WTC11 (cell line): ENCODE data around the gene GOLGA8H.
"Not testable (repeated sequence)": the region's sequence is repeated elsewhere in the genome, so short reads cannot be mapped to it uniquely, and the experiment has no call there.

Source experiments
- ATF2 ChIP-seq: sonication (generic); formaldehyde crosslinking; IDR thresholded peaks from 2 replicates; pipeline ENCODE4 v1.8.1; 2022; ENCODE audit warnings: low read depth, missing genetic modification reagents, borderline replicate concordance
- CBFB ChIP-seq: sonication (generic); formaldehyde crosslinking; IDR thresholded peaks from 2 replicates; pipeline ENCODE4 v1.8.1; 2022; ENCODE audit warnings: mild to moderate bottlenecking, low read depth, missing genetic modification reagents
- CREB1 ChIP-seq: sonication (generic); formaldehyde crosslinking; IDR thresholded peaks from 2 replicates; pipeline ENCODE4 v1.8.0; 2023; ENCODE audit warnings: mild to moderate bottlenecking, missing genetic modification reagents
- CTCF ChIP-seq: fragments of 200-600 bp; IDR thresholded peaks from 2 replicates; pipeline ENCODE4 v1.8.0; 2022; ENCODE audit warnings: antibody characterized with exemption
- FOXJ3 ChIP-seq: sonication (generic); formaldehyde crosslinking; IDR thresholded peaks from 2 replicates; pipeline ENCODE4 v1.9.0; 2021; ENCODE audit warnings: missing genetic modification reagents, mild to moderate bottlenecking, borderline replicate concordance
- GTF2I ChIP-seq: fragments of 250-450 bp; sonication (Bioruptor Pico); conservative IDR thresholded peaks from 2 replicates; pipeline ENCODE4 v1.4.0; 2021; ENCODE audit warnings: mild to moderate bottlenecking
- JUN ChIP-seq: sonication (generic); formaldehyde crosslinking; IDR thresholded peaks from 2 replicates; pipeline ENCODE4 v1.8.0; 2023; ENCODE audit warnings: mild to moderate bottlenecking, missing genetic modification reagents
- MLX ChIP-seq: sonication (generic); formaldehyde crosslinking; IDR thresholded peaks from 2 replicates; pipeline ENCODE4 v1.8.1; 2023; ENCODE audit warnings: mild to moderate bottlenecking, missing genetic modification reagents, moderate library complexity
- NR3C1 ChIP-seq: sonication (generic); formaldehyde crosslinking; conservative IDR thresholded peaks from 2 replicates; pipeline ENCODE4 v1.8.1; 2023; ENCODE audit warnings: low read depth, mild to moderate bottlenecking, missing genetic modification reagents
- STAT6 ChIP-seq: sonication (generic); formaldehyde crosslinking; conservative IDR thresholded peaks from 2 replicates; pipeline ENCODE4 v1.8.1; 2023; ENCODE audit warnings: mild to moderate bottlenecking, low read depth, missing genetic modification reagents, moderate library complexity
- TCF7 ChIP-seq: sonication (generic); formaldehyde crosslinking; IDR thresholded peaks from 2 replicates; pipeline ENCODE4 v1.8.0; 2022; ENCODE audit warnings: mild to moderate bottlenecking, low read depth, missing genetic modification reagents, moderate library complexity
- USF1 ChIP-seq: sonication (generic); formaldehyde crosslinking; IDR thresholded peaks from 2 replicates; pipeline ENCODE4 v1.8.0; 2022; ENCODE audit warnings: mild to moderate bottlenecking, missing genetic modification reagents

GRCh38 chr15:30661154-30661553 is 57.3 kb downstream of the GOLGA8H start:
- not testable (repeated sequence) for TF ChIP-seq JUN (CRISPR knock-in tag); FOXJ3 (CRISPR knock-in tag); MLX; USF1; CBFB; STAT6 (CRISPR knock-in tag); CREB1; NR3C1 (CRISPR knock-in tag); TCF7 (CRISPR knock-in tag); ATF2 (CRISPR knock-in tag); GTF2I
- peak; percentile 10; the same call in 1 of the 2 replicates for TF ChIP-seq CTCF
